A673 (cell line): Measurements from ENCODE around the gene ODAM.

Source experiments
- CTCF ChIP-seq: fragments of 300-800, 200-600 bp; sonication (generic); conservative IDR thresholded peaks from 2 replicates; pipeline ENCODE4 v1.5.1; 2017; ENCODE audit warnings: low read depth, mild to moderate bottlenecking, antibody characterized with exemption, low read length, moderate library complexity, mixed read lengths
- EZH2 ChIP-seq: fragments of 200-600 bp; sonication (generic); IDR thresholded peaks from 2 replicates; pipeline ENCODE4 v1.6.1; 2017; ENCODE audit warnings: borderline replicate concordance, low read depth, mild to moderate bottlenecking, mixed read lengths, antibody characterized with exemption, low read length; ENCODE audit not compliant: poor library complexity, severe bottlenecking

GRCh38 chr4:70178075-70178660 is 17.4 kb upstream of the ODAM start:
- TF ChIP-seq CTCF = no peak
- no peak for TF ChIP-seq EZH2
